Measurements from ENCODE around the gene EIF5A. TPM values are rescaled to one million over a fixed set of nuclear protein-coding genes. Genes with fewer than 3 reads are reported as not detected.

Gene EIF5A
- total and polyA plus RNA-seq, 2 experiments from 2014 or later, result 267 to 693 TPM

GRCh38 chr17:7361906-7362305, 54.5 kb downstream of the EIF5A start:
- no peaks in the 10 kb centered on the region for H3K79me2 ChIP-seq
- WGBS (ENCODE audit: low lambda C conversion rate, missing lambda C conversion rate), result 54% methylated on average over 3 of the region's 3 CpGs

More at GRCh38 chr17:7361906-7362305, 54.5 kb downstream of the EIF5A start:
- Histone ChIP-seq H4K20me1 (ENCODE audit: insufficient read depth, poor library complexity, severe bottlenecking) (no peaks in the 10 kb centered on the region), H3K27ac (no peak overlapping the region), H3K4me2 (no peak overlapping the region), H3K36me3 (replicated peaks; ENCODE audit: insufficient read depth, low read depth) (no peaks in the 10 kb centered on the region), H3K9me3 (ENCODE audit: low read depth) (no peaks in the 10 kb centered on the region), H3K27me3 (no peaks in the 10 kb centered on the region), H3K4me1 (ENCODE audit: insufficient read depth) (no peaks in the 10 kb centered on the region), H3K4me3 (no peak overlapping the region), H3K9me2 (replicated peaks; ENCODE audit: insufficient read depth) (no peaks in the 10 kb centered on the region), H2AFZ (no peak overlapping the region)
- TF ChIP-seq EZH2phosphoT487 (IDR thresholded peaks at IDR 0.05; ENCODE audit: low read depth, severe bottlenecking, unreplicated experiment), result no peak
- TF ChIP-seq EZH2 (IDR thresholded peaks at IDR 0.05; ENCODE audit: borderline replicate concordance), result no peak
- TF ChIP-seq CTCF (IDR thresholded peaks at IDR 0.05; ENCODE audit: poor library complexity), result no peak
- DNase-seq (ENCODE audit: low spot score), result no peak

Small RNA genes within 50 kb of the gene (small RNA-seq; reads per million reads assigned to genes)
- gene AC026954.2 (not detected), gene RF00019 (not detected)

Other genes with a start within 250 kb of the EIF5A start
Only the 30 nearest of the 32 such genes appear.
- 53.5 and 65.5 TPM in 2 replicates for gene ASGR2, start 192.8 kb upstream of the EIF5A start, total RNA-seq
- 68.2 and 90.6 TPM in 2 replicates for gene ASGR2, start 192.8 kb upstream of the EIF5A start, polyA plus RNA-seq
- gene ASGR1, start 128.3 kb upstream of the EIF5A start, total RNA-seq, result 59.6 and 74.0 TPM in 2 replicates
- gene ASGR1, start 128.3 kb upstream of the EIF5A start, polyA plus RNA-seq, result 113 and 140 TPM in 2 replicates
- 8.4 and 10.7 TPM in 2 replicates for gene DLG4, start 87.8 kb upstream of the EIF5A start, total RNA-seq
- gene DLG4, start 87.8 kb upstream of the EIF5A start, polyA plus RNA-seq, result 2.9 and 7.6 TPM in 2 replicates
- 298 and 469 TPM in 2 replicates for gene ACADVL, start 87.7 kb upstream of the EIF5A start, total RNA-seq
- 1,250 and 1,676 TPM in 2 replicates for gene ACADVL, start 87.7 kb upstream of the EIF5A start, polyA plus RNA-seq
- gene DVL2, start 73.1 kb upstream of the EIF5A start, total RNA-seq, result 56.1 and 62.1 TPM in 2 replicates
- 74.6 and 74.7 TPM in 2 replicates for gene DVL2, start 73.1 kb upstream of the EIF5A start, polyA plus RNA-seq
- gene PHF23, start 68.2 kb upstream of the EIF5A start, total RNA-seq, result 53.9 and 57.9 TPM in 2 replicates
- 77.7 and 78.6 TPM in 2 replicates for gene PHF23, start 68.2 kb upstream of the EIF5A start, polyA plus RNA-seq
- gene GABARAP, start 65.2 kb upstream of the EIF5A start, total RNA-seq, result 309 and 327 TPM in 2 replicates
- gene GABARAP, start 65.2 kb upstream of the EIF5A start, polyA plus RNA-seq, result 992 and 1,031 TPM in 2 replicates
- gene CTDNEP1, start 55.9 kb upstream of the EIF5A start, total RNA-seq, result 44.6 and 62.7 TPM in 2 replicates
- 86.9 and 96.7 TPM in 2 replicates for gene CTDNEP1, start 55.9 kb upstream of the EIF5A start, polyA plus RNA-seq
- gene ELP5, start 55.4 kb upstream of the EIF5A start, total RNA-seq, result 30.4 and 30.6 TPM in 2 replicates
- gene ELP5, start 55.4 kb upstream of the EIF5A start, polyA plus RNA-seq, result 38.0 and 49.6 TPM in 2 replicates
- gene CLDN7, start 45.1 kb upstream of the EIF5A start, total RNA-seq, result 169 and 197 TPM in 2 replicates
- 290 and 341 TPM in 2 replicates for gene CLDN7, start 45.1 kb upstream of the EIF5A start, polyA plus RNA-seq
- gene SLC2A4, start 25.9 kb upstream of the EIF5A start, total RNA-seq, result 0.88 and 1.6 TPM in 2 replicates
- 0.42 and 0.89 TPM in 2 replicates for gene SLC2A4, start 25.9 kb upstream of the EIF5A start, polyA plus RNA-seq
- 1.4 and 1.7 TPM in 2 replicates for gene YBX2, start 13.0 kb upstream of the EIF5A start, total RNA-seq
- gene YBX2, start 13.0 kb upstream of the EIF5A start, polyA plus RNA-seq, result 1.3 and 3.0 TPM in 2 replicates
- gene GPS2, start 7.7 kb downstream of the EIF5A start, total RNA-seq, result 34.5 and 50.3 TPM in 2 replicates
- gene GPS2, start 7.7 kb downstream of the EIF5A start, polyA plus RNA-seq, result 103 and 111 TPM in 2 replicates
- gene NEURL4, start 21.7 kb downstream of the EIF5A start, total RNA-seq, result 9.2 and 9.6 TPM in 2 replicates
- gene NEURL4, start 21.7 kb downstream of the EIF5A start, polyA plus RNA-seq, result 9.5 and 13.9 TPM in 2 replicates
- gene ACAP1, start 28.9 kb downstream of the EIF5A start, total RNA-seq, result not detected in 2 replicates
- 10.2 and 14.6 TPM in 2 replicates for gene ACAP1, start 28.9 kb downstream of the EIF5A start, polyA plus RNA-seq
- gene KCTD11, start 44.5 kb downstream of the EIF5A start, total RNA-seq, result 9.2 and 12.4 TPM in 2 replicates
- gene KCTD11, start 44.5 kb downstream of the EIF5A start, polyA plus RNA-seq, result 14.1 and 19.6 TPM in 2 replicates
- gene TMEM95, start 47.5 kb downstream of the EIF5A start, total RNA-seq, result not detected in 2 replicates
- gene TMEM95, start 47.5 kb downstream of the EIF5A start, polyA plus RNA-seq, result not detected in 2 replicates
- 8.4 and 11.4 TPM in 2 replicates for gene TNK1, start 73.5 kb downstream of the EIF5A start, total RNA-seq
- 8.9 and 10.2 TPM in 2 replicates for gene TNK1, start 73.5 kb downstream of the EIF5A start, polyA plus RNA-seq
- gene PLSCR3, start 86.9 kb downstream of the EIF5A start, total RNA-seq, result 11.8 and 17.6 TPM in 2 replicates
- 58.0 and 59.6 TPM in 2 replicates for gene PLSCR3, start 86.9 kb downstream of the EIF5A start, polyA plus RNA-seq
- 109 and 118 TPM in 2 replicates for gene TMEM256, start 96.5 kb downstream of the EIF5A start, total RNA-seq
- 105 and 109 TPM in 2 replicates for gene TMEM256, start 96.5 kb downstream of the EIF5A start, polyA plus RNA-seq
- 4.1 and 7.2 TPM in 2 replicates for gene NLGN2, start 100.2 kb downstream of the EIF5A start, total RNA-seq
- gene NLGN2, start 100.2 kb downstream of the EIF5A start, polyA plus RNA-seq, result 4.3 and 6.6 TPM in 2 replicates
- gene SPEM1, start 112.7 kb downstream of the EIF5A start, total RNA-seq, result not detected in 2 replicates
- 0.21 TPM in 1 of 2 replicates, not detected in the other for gene SPEM1, start 112.7 kb downstream of the EIF5A start, polyA plus RNA-seq
- not detected in 2 replicates for gene SPEM2, start 118.0 kb downstream of the EIF5A start, total RNA-seq
- not detected in 2 replicates for gene SPEM2, start 118.0 kb downstream of the EIF5A start, polyA plus RNA-seq
- gene SPEM3, start 121.2 kb downstream of the EIF5A start, total RNA-seq, result not detected in 2 replicates
- gene SPEM3, start 121.2 kb downstream of the EIF5A start, polyA plus RNA-seq, result not detected in 2 replicates
- gene TMEM102, start 127.8 kb downstream of the EIF5A start, total RNA-seq, result 12.3 and 12.5 TPM in 2 replicates
- 13.7 and 13.9 TPM in 2 replicates for gene TMEM102, start 127.8 kb downstream of the EIF5A start, polyA plus RNA-seq
- gene FGF11, start 131.9 kb downstream of the EIF5A start, total RNA-seq, result 1.4 and 2.7 TPM in 2 replicates
- gene FGF11, start 131.9 kb downstream of the EIF5A start, polyA plus RNA-seq, result 3.6 and 3.8 TPM in 2 replicates
- gene CHRNB1, start 137.4 kb downstream of the EIF5A start, total RNA-seq, result 10.9 and 12.4 TPM in 2 replicates
- gene CHRNB1, start 137.4 kb downstream of the EIF5A start, polyA plus RNA-seq, result 16.9 and 17.5 TPM in 2 replicates
- 22.7 and 27.1 TPM in 2 replicates for gene ZBTB4, start 172.0 kb downstream of the EIF5A start, total RNA-seq
- gene ZBTB4, start 172.0 kb downstream of the EIF5A start, polyA plus RNA-seq, result 20.8 and 21.5 TPM in 2 replicates
- 0.24 TPM in 1 of 2 replicates, not detected in the other for gene SLC35G6, start 173.8 kb downstream of the EIF5A start, total RNA-seq
- 0.30 and 0.44 TPM in 2 replicates for gene SLC35G6, start 173.8 kb downstream of the EIF5A start, polyA plus RNA-seq
- 50.2 and 74.5 TPM in 2 replicates for gene POLR2A, start 176.7 kb downstream of the EIF5A start, total RNA-seq
- 96.3 and 98.1 TPM in 2 replicates for gene POLR2A, start 176.7 kb downstream of the EIF5A start, polyA plus RNA-seq

Measured in hepatocyte (in vitro differentiated cells).